GM21528 (cell line): ENCODE results near the gene EP400.

Experiments used
- ATAC-seq: cut with Tn5 transposase; IDR thresholded peaks from one replicate; pipeline ENCODE4 v1.9.1; 2021; ENCODE audit warnings: mild to moderate bottlenecking, moderate library complexity; ENCODE audit not compliant: unreplicated experiment, low FRiP score

The EP400 gene

DNA sequence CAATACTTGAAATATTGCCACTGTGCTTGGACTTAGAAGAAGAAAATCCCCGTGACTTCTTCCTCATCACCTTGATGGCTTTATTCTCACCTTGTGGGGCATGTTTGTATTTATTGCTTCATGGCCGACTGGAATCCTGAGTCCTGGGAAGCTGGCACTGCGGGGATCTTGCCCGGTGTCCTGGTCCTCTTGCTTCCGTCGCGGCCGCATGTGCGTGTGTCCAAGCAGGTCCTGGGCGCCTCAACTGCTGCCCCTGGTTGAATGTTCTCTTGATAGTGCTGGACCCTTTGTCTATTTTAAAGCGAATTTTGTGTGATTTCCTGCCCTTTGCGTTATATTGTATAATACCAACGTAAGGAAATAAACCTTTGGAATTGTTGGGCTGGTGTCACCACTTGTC lies 27.0 kb upstream of the EP400 start:
- no peak for ATAC-seq

DNA sequence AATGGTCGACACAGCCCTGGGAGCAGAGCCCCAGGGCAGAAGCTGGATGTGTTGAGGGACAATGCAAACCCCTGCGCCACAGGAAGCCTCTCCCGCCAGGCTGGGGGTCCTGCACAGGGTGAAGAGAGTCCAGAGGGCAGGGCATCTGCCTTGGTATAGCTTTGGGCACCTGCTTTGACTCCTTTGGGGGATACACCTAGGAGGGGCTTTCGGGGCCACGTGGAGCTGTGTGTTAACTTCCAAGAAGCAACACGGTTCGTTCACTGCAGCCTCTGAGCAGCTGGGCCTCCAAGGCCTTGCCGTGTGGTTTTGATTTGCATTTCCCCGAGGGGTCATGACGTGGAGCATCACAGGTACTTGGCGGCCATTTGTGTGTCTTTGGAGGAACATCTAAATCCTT lies 26.5 kb upstream of the EP400 start:
- peak; percentile 75 for ATAC-seq

DNA sequence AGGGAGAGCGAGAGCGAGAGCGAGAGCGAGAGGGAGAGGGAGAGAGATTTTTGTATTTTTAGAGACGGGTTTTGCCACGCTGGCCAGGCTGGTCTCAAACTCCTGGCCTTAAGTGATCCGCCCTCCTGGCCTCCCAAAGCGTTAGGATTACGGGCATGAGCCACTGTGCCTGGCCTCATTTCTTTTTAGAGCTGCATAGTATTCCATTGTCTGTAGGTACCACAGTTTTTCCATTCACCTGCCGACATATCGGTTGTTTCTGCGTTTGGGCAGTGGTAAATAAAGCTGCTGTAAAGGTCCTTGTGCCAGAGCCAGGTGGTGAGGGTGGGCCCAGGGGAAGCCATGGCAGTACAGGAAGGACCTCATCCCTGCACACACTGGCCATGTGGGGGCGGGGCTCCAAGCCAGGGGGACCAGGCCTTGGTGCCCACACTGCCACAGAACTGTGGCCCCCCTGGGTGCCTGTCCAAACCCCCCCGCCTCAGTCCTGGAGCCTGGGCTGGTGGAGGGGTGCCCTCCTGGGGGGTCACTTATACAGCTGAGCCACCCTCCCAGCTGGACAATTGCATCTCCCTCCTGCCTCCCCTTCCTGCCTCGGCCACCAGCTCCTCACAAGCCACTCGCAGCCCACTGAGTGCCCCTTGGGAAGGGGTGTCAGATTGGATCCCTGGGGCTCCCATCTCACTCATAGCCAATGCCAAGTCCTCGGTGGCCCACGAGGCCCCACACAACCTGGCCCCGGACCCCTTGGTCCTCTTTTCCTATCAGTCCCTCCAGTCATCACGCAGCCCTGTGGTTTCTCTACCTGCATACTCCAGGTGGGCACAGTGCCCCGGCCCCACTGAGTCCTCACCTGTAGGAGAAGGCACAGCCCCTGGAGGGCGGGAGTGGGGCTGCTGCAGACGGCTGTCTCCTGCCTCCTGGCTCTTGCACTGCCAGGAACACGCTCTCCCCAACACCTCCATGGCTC lies 22.3 kb upstream of the EP400 start:
- ATAC-seq = no peak

DNA sequence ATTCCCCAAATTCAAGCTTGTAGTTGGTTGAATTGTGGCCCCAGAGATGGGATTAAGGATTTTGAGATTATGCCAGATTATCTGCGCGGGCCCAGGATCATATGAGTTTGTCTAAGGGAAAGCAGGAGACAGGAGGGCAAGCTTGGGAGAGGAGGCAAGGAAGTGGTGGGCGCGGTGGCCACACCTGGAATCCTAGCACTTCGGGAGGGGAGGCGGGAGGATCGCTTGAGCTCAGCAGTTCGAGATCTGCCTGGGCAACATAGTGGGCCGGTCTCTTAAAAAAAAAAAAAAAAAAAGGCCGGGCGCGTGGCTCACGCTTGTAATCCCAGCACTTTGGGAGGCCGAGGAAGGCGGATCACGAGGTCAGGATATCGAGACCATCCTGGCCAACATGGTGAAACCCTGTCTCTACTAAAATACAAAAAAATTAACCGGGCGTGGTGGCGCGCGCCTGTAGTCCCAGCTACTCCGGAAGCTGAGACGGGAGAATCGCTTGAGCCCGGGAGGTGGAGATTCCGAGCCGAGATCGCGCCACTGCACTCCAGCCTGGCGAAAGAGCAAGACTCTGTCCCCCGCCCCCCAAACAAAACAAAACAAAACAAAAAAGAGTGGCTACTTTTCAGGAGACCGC lies 21.5 kb upstream of the EP400 start:
- peak; percentile 6 for ATAC-seq

DNA sequence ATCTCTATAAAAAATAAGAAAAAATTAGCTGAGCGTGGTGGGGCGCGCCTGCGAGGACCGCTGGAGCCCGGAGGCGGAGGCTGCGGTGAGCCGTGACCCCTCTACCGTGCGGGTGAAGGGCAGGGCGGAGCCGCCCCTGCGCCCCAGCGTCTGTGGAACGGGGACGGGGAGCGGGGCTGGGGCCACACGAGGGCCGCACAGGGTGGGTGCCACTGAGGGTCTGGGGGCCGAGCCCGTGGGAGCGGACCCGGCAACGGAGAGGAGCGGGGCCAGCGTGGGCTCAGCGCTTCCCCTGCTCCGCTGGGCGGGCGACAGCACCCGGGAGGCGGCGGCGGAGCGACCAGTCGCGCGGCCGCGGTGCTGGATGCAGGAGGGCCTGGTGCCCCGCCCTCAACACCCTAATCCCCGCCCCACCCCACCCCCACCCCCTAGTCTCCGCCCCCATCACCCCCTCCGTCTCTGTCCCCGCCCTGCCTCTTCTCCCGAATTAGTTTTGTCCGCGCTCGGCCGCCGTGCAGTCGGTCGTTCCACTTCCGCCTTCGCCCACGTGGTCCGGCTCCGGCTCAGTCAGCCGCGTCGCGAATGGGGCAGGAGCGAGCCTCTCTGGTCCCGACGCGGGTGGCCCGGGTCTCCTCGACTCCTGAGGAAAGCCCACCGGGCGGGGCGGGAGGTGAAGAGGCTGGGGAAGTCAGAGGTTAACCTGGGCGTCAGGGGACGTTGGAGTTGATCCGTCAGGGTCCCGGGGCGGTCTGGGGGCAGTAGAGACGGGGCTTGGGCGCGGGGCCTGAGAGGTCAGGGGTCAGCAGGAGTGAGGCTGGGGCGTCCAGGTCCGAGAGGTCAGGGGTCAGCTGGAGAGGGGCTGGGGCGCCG lies 20.8 kb upstream of the EP400 start, which contains the start of gene PUS1:
PUS1 (plus strand) TSS at position 566 of the 870 bp plus-strand sequence. CDS start 447 bp downstream, outside the sequence.
- peak; percentile 67 for ATAC-seq

DNA sequence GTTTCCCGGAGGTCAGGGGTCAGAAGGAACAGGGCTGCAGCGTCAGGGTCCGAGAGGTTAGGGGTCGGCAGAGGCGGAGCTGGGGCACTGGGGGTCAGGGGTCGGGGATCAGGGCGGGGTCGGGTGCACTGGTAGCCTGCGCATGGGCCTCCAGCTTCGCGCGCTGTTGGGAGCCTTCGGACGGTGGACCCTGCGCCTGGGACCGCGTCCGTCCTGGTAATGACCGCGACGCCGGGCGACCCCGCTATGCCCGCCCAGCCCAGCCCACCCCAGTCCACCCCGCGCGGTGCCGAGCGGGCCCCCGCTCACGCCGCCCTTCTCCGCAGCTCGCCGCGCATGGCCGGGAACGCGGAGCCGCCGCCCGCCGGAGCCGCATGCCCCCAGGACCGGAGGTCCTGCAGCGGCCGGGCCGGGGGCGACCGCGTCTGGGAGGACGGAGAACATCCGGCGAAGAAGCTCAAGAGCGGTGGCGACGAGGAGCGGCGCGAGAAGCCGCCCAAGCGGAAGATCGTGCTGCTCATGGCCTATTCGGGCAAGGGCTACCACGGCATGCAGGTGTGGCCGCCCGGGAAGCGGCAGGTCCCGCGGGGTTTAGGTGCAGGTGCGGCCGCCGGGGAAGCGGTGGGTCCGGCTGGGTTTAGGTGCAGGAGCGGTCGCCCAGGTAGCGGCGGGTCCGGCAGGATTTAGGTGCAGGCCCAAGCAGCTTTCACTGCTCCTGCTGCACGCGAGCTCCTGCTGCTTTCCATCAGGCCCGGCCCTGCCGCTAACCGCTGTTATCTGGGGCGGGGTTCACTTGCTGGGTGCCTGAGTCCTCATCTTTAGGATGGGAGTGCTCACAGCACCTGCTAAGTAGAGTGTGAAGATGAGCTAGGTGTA lies 19.9 kb upstream of the EP400 start:
- ATAC-seq = peak; percentile 26

DNA sequence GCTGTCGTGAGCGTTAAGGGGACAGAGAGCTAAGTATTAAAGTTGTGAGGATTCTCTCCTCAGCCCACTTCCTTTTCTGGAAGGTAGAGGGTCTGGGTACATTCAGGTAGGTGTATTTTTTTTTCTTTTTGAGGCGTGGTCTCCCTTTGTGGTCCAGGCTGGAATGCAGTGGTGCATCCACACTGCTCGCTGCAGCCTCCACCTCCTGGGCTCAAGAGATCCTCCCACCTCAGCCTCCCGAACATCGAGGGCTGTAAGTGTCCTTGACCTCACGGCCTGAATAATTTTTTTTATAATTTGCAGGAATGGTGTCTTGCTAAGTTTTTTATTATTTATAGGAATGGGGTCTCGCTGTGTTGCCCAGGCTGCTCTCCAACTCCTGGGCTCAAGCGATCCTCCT lies 19.2 kb upstream of the EP400 start:
- no peak for ATAC-seq

DNA sequence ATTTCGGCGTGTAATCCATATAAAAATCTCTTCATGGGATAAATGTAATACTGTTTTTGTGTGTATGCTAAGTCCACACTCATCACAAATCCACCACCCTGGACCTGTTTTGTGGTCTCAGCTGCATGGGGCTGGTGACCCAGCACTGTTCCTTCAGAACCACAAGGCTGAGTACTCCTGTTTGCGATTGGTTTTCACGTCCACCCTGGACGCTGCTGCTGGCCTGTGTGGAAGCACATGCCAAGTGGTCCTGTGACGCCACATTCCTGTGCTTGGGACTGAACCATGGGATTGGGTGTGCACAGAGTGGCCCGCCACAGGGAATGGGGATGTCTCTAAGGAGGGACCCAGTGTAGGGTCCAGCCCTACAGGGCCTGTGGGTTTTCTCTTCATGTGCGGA lies 16.4 kb upstream of the EP400 start:
- no peak for ATAC-seq

DNA sequence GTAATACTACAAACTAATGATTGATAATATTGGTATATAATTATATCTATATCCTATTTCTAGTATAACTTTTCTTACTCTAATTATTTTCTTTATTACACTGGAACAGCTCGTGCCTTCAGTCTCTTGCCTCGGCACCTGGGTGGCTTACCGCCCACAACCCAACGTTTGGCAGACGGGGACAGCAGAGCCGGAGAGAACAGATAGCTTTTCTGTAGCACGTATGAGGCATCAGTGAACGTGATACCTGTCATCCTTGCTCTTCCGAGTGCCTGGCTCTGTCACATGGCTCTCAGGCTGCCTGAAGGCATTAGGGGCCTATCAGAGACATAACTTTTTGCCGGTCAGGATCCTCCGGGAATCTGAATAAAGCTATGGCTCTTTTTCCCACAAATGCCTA lies 15.2 kb upstream of the EP400 start:
- ATAC-seq = no peak

DNA sequence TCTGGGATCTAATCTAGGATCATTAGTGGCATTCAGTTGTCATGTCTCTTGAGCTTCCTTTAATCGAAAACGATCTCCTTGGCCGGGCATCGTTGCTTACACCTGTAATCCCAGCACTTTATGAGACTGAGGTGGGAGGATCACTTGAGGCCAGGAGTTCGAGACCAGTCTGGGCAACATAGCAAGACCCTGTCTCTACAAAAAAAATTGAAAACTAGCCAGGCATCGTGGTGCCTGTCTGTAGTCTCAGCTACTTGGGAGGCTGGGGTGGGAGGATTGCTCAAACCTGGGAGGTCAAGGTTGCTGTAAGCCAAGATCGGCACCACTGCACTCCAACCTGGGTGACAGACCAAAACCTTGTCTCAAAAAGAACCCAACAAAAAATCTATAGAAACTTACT lies 11.7 kb upstream of the EP400 start:
- no peak for ATAC-seq

DNA sequence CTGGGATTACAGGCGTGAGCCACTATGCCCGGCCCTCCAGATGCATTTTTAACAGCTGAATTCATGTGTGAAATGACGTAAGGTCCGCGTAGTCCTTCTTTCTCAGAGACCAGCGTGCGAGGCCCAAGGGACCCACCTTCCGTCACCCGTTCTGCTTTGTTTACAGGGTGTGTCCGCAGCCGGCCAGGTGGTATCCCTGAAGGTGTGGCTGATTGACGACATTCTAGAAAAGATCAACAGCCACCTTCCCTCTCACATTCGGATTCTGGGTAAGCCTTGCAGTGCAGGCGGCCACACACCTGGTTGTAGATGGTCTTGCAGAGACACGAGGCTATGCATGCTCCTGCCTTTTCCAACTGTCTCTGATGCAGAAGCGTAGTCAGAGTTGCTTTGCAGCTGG lies 10.7 kb upstream of the EP400 start:
- ATAC-seq = no peak

DNA sequence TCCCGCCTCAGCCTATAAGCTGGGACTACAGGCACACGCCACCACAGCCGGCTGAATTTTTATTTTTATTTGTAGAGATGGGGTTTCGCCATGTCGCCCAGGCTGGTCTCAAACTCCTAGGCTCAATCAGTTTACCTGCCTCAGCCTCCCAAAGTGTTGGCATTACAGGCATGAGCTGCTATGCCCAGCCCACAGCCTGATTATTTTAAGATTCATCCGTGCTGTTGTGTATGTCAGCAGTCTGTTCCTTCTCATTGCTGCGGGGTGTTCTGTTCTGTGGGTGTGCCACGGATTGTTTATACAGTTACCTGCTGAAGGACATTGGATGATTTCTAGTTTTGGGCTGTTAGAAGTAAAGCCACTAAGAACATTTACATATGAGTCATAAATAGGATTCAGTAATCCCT lies 9.6 kb upstream of the EP400 start:
- no peak for ATAC-seq

DNA sequence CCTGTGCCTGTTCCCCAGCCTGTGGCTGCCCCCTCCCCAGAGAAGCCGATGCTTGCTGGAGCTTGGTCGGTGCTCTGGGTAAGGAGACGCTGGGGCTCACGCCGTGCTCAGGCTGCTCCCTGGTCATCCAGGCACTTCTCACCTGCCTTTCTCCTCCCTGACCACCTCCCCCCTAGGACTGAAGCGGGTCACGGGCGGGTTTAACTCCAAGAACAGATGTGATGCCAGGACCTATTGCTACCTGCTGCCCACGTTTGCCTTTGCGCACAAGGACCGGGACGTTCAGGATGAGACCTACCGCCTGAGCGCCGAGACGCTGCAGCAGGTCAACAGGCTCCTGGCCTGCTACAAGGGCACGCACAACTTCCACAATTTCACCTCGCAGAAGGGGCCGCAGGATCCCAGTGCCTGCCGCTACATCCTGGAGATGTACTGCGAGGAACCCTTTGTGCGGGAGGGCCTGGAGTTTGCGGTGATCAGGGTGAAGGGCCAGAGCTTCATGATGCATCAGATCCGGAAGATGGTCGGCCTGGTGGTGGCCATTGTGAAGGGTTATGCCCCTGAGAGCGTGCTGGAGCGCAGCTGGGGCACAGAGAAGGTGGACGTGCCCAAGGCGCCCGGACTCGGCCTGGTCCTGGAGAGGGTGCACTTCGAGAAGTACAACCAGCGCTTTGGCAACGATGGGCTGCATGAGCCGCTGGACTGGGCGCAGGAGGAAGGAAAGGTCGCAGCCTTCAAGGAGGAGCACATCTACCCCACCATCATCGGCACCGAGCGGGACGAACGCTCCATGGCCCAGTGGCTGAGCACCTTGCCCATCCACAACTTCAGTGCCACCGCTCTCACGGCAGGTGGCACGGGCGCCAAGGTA lies 8.4 kb upstream of the EP400 start:
- no peak for ATAC-seq

DNA sequence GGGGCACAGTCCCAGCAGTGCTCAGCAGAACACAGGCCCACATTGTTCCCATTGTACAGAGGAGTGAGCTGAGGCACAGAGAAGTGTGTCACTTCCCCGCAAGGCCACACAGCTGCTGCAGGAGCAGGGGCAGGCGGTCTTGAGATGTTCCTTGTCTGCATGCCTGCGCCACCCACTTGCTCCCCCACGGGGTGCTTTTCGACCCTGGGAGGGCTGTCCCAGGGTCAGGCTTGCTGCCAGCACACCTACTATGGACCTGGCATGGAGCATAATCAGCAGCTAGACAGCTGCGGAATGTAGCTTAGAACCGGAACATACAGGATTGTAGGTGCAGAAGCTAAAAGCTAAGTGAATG lies 7.8 kb upstream of the EP400 start:
- no peak for ATAC-seq

DNA sequence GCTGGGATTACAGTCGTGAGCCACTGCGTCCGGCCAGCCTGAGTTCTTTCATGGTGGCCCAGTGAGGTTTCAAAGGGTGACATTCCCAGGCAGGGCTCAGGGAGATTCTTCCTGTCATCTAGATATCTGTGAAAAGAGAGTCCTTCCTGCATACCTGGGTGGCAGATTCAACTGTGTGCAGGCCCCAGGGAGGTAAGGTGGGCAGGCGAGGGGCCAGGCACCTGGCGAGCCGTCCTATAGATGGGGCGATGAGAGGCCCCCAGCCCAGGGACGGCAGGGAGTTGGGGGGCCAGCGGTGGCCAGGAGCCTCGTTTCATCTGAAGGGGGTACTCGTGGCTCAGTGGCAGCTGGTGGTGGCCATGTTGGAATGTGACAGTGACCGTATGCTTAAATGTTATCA lies 7.1 kb upstream of the EP400 start:
- no peak for ATAC-seq

DNA sequence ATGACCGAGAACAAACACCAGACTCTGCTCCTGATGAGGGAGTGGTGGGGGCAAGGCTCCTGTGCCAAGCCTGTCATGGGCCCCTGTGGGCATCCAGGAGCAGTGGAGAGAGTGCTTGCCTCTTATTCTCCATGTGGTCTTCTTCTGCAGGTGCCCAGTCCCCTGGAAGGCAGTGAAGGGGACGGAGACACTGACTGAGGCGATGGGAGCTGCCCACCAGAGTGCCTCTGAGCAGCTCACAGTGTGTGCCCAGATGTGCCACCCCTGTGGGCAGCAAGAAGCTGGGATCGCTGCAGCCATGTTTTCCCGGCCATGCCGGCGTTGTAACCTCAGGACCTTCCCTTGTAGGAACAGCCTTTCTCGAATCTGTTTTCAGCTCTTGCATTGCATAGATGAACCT lies 6.4 kb upstream of the EP400 start:
- ATAC-seq = no peak

DNA sequence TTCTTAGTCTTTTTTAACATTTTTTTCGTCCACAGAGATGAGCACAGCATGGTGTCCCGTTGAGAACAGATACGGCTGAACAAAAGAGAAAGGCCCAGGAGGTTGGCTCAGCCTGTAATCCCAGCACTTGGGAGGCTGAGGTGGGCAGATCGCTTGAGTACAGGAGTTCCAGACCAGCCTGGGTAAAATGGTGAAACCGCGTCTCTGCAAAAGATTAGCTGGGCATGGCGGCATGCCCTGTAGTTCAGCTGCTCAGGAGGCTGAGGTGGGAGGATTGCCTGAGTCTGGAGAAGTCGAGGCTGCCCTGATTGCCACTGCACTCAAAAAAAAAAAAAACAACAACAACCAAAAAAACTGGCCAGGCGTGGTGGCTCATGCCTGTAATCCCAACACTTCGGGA lies 5.9 kb upstream of the EP400 start:
- ATAC-seq = no peak

DNA sequence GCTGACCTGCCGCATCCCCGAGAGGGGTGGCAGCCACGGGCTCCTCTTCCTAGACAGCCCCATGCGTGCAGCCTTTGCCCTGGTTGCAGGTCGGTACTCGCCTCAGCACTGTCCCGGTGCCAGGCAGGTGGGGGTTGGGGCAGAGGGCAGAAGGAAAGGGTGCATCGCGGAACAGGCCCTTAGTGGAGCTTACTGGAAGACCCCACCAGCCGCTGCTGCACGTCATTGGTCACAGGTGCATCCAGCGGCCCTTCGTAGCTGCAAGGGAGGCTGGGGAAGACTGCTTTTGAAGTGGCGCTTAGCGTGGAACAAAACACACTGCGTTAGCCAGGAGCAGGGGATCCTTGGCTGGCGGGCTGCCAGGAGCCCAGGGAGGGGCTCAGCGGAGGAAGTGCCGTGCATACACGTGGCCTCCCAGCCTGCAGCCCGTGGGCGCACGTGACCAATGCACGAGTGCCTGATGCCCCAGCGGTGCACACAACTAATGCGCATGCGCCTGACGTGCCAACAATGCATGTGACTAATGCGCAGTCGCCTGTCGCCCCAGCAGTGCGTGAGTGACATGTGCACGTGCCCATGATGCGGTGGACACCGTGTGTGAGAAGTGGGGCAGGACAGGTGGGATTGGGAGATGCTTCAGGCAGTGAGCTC lies 5.0 kb upstream of the EP400 start:
- no peak for ATAC-seq

DNA sequence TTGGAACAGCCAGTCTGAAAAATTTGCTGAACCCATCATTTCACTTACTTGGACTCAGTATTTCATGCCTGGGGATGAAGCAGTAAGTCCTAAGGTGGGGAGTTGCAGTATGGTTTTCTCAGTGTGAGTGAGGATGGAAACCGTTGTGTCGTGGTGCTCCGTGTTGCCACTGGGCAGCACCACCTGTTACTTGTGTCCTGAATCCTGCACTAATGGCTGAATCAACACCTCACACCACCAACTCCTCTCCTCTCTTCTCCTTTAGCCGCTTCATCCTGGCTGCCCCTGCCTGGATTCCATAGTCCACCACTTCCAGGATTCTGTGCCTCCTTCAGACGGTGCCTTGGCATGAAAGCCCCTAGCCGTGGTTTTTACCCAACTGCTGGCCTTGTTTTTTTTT lies 3.0 kb upstream of the EP400 start:
- ATAC-seq = no peak
